ENCODE measurements around the gene KIF15.

DNA sequence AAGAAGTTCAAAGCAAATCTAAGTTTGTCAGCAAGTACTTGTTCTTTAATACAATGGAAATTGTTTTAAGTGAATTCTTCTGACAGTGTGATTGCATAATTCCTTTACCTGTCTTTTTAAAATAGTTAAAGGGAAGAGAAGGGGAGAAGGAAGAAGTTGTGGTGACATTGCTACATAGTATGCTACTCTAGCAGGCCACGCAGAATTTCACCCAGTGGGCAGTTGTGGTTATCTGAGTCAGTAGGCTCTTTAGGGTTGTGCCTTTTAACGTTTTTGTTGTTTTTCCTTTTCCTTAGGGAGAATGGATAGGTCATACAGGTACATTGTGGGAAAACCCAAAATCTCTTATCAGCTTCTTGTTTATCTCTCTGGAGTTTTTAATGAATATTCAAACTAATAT lies 40.4 kb downstream of the KIF15 start:
- TF ChIP-seq POLR2AphosphoS5 (IDR thresholded peaks at IDR 0.05; ENCODE audit: low read depth, low read length): no peak
- no peak for TF ChIP-seq POLR2A (IDR thresholded peaks at IDR 0.05; ENCODE audit: low read depth, low read length)
- TF ChIP-seq TAF1 (IDR thresholded peaks at IDR 0.05; ENCODE audit: borderline replicate concordance, low read depth, low read length): no peak

All from GM12892 (cell line).